Lung microvascular endothelial cell (primary cell): ENCODE data around the gene TRIM44. TPM values are rescaled to one million over a fixed set of nuclear protein-coding genes. Genes with fewer than 3 reads are reported as not detected.
"Not testable (repeated sequence)": the region's sequence is repeated elsewhere in the genome, so short reads cannot be mapped to it uniquely, and the experiment has no call there.

Experiments used
- DNase-seq, 2 donors: peaks; one replicate each; pipeline versions ENCODE4 v3.0.0 to v3.0.0-alpha.2; 2010; ENCODE audit warnings: low read depth in 2 of 2
- total RNA-seq: library from RNA; depleted of rRNA; stranded (reverse); fragments of >200 nt; gene quantifications from 2 replicates; pipeline ENCODE4 v1.2.1, GENCODE V29; 2014

The TRIM44 gene
- total RNA-seq, 1 donor from 2014 or later = 16.5 TPM

DNA sequence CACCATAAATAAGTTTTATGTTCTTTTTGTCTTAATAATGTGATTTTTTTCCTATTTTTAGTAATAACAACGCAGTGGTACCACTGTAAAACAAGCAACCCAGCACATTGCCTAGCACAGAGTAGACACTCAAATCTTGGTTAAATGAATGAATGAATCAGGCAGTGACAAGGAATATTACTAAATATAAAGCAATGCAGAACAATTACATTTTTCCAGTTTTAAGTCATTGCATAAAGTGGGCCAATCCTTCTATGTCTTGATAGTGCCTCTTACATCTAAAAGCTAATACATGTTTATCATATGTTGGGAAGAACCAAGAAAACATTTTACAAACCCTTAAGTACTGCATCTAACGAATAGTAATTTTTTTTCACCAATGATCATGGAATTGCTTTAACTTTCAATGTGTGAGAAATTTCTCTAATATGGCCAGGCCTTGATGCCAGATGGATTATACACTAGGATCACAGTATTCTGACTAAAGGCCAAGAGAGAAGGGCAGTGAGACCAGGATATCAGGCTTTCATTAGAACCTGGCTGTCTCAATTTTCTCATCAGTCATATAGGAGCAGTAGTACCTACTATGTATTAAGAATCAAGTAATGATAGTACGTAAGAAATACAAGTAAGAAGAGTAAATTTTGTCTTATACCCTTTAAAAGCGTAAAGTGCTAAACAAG is 88.5 kb downstream of the TRIM44 start:
- DNase-seq = no peak

DNA sequence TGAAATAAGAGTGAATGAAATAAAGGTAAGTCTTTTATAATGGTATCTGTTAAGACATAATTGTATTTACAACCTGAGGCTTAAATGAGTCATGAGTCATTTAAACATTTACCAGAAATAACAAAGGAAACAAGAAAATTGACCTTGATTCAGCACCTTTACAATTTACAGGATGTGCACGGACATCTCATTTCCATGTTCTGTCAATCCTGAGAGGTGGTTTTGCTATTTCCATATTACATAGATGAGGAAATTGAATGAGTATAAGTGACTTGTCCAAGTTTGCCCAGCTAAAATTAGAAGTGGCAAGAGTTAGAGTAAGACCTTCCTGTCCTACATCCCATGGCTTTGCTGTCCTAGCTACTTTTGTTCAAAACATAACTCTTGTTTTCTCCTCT is 89.1 kb downstream of the TRIM44 start:
- peak; percentile 58 to 62 for DNase-seq

DNA sequence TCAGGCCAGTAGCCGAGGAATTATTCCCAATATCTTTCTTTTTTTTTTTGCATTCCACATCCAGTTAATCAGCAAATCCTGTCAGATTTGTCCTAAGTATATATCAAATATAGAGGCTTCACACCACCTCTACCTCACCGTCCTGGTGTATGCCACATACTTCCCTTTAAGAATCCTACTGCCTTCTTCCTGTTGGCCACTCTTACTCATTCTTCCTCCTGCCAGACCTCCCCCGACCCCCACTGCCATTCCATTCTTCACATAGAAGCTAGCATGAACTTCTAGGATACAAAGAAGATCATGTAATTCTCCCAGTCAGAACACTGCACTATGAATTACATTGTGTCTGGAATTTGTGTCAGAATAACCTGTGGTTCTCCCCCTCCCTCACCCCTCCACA is 89.5 kb downstream of the TRIM44 start:
- peak in 1 of 2 donors; percentile 33 for DNase-seq

DNA sequence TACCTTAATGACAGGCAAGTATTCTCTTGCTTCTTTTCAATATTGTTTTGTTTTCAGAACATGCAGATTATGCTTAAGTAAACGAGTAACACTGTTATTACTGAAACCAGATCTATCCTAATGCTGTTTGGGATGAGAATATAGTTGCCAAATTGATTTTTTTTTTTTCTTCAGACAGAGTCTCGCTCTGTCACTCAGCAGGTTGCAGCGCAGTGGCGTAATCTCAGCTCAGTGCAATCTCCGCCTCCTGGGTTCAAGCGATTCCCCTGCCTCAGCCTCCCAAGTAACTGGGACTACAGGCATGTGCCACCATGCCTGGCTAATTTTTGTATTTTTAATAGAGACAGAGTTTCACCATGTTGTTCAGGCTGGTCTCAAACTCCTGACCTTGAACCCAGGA is 91.0 kb downstream of the TRIM44 start:
- not testable (repeated sequence) for DNase-seq

DNA sequence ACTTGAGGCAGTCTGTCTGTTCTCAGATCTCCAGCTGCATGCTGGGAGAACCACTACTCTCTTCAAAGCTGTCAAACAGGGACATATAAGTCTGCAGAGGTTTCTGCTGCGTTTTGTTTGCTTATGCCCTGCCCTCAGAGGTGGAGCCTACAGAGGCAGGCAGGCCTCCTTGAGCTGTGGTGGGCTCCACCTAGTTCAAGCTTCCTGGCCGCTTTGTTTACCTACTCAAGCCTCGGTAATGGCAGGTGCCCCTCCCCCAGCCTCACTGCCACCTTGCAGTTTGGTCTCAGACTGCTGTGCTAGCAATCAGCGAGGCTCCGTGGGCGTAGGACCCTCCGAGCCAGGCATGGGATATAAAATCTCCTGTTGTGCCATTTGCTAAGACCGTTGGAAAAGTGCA is 97.4 kb downstream of the TRIM44 start:
- DNase-seq = not testable (repeated sequence)

DNA sequence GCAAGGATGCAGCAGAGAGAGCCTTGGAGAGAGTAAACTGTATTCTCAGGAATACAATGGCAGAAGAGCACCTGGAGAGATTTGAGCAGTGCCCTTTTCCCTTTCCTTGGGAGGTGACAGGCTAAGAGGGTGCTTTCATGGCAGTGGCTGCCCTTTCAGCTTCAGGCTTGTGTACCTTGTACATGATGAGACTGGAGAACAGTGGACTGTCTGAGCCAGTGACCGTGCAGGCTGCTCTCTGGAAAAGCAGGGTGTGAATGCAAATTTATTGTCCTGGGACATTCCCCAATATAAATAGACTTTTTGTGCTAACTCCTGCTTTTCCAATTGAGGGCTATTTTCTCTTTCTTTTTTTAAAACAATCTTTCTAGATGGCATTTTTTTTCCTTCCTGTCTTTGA is 99.3 kb downstream of the TRIM44 start:
- DNase-seq = no peak

DNA sequence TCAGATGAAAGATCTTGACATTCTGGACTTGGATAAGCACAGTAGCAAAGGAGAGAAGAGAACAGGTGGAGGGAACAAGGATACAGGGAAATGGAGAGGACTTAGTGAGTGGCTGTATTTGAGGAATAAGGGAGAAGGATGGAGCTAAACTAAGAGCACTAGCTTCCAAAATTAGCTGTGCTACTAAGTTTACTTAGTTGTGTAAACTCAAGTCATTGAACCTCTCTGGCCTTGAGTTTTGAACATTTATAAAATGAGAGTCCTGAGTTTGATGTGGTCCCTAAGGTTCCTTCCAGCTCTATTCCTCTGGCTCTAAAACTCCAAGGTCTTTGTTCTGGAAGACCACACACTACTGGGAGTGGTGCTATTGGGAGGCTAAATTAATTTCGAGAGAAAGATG is 100.7 kb downstream of the TRIM44 start:
- DNase-seq = no peak

DNA sequence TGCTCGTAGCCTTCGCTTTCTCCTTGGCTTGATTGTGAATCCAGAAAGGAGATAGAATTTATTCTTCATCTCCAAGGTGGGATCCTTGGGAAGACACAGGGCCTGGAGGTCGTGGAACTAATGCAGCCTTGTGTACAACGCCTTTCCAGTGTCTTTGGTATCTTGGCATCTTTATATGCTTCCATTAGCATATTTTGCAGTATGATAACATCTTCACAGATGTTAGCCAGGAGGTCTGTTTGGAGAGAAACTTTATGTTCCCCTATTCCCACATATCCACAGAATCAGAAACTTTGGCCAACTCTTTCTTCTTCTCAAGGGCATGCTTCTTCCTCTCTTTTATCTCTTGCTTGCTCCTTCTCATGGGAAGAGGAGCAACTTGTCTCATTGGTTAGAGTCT is 101.2 kb downstream of the TRIM44 start:
- no peak for DNase-seq

DNA sequence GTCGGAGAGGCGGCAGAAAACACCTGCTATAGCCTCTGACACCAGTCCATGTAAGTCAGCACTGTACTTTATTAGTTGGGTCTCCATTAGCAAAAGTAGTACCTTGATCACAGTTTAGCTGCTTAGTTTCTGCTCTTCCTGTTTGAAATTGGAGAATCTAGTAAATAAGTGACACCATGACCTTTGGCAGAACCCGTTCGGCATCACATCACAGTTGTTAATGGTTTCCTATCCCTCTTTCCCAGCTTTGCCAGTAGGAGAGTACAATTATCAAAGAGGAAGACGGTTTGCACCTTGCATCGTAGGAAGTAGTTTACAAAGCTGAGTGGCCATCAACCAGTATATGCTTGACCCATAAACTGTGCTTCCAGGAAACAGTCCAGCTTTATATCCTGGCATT is 101.8 kb downstream of the TRIM44 start:
- peak in 1 of 2 donors; percentile 11 for DNase-seq

DNA sequence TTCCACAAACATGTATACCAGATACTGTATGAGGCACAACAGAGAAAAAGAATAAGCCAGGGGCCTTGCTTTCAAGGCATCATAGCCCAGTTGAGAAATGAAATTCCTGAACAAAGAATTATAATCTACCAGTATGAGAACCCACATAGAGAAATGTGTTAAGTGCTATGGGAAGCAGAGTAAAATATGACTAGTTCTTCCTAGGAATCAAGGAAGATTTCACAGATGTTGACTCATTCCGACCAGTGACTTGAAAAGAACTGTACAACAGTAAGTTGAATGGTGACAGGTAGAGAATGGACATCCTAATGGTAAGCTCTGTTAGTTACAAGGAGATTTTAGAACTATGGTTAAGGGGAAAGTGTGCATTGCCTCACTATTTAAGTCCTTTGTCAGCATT is 102.6 kb downstream of the TRIM44 start:
- DNase-seq = no peak

DNA sequence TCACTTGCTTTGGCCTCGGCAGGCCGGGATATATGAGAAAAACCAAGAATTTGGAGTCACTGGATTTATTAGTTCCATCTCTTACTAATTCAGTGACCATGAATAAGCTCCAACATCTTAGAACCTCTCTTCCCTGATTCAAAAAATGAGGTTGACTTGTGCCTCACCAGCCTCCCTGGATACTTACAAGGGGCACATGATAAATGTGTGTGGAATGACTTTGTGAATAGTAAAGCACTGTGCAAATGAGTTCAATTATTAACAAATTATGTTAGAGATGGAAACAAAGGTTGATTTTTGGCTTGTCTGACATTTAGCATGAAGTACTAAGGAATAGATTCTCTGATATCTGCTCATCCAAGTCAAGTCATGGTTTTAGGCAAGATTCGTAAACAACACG is 104.1 kb downstream of the TRIM44 start:
- DNase-seq = no peak

DNA sequence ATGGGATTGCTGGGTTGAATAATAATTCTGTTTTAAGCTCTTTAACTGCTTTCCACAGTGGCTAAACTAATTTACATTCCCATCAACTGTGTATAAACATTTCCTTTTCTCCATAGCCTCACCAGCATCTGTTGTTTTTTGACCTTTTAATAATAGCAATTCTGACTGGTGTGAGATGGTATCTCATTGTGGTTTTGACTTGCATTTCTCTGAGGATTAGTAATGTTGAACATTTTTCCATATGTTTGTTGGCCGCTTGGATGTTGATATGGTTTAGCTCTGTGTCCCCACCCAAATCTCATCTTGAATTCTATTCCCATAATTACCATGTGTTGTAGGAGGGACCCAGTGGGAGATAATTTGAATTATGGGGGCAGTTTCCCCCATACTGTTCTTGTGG is 107.8 kb downstream of the TRIM44 start:
- peak in 1 of 2 donors; percentile 43 for DNase-seq

DNA sequence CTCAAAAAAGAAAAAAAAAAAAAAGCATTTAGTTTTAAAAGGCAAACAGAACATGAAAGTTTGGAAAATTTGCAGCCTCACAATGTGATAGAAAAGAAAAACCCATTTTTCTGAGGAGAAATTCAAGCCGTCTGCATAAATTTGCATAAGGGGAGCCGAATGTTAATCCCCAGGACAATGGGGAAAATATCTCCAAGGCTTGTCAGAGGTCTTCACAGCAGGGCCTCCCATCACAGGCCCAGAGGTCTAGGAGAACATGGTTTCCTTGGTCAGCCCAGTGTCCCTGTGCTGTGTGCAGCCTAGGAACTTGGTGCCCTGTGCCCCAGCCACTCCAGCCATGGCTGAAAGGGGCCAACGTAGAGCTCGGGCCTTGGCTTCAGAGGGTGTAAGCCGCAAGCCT is 109.1 kb downstream of the TRIM44 start:
- no peak for DNase-seq

DNA sequence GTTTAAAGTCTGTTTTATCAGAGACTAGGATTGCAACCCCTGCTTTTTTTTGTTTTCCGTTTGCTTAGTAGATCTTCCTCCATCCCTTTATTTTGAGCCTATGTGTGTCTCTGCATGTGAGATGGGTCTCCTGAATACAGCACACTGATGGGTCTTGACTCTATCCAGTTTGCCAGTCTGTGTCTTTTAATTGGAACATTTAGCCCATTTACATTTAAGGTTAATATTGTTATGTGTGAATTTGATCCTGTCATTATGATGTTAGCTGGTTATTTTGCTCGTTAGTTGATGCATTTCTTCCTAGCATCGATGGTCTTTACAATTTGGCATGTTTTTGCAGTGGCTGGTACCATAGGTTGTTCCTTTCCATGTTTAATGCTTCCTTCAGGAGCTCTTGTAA is 114.7 kb downstream of the TRIM44 start:
- DNase-seq = not testable (repeated sequence)

DNA sequence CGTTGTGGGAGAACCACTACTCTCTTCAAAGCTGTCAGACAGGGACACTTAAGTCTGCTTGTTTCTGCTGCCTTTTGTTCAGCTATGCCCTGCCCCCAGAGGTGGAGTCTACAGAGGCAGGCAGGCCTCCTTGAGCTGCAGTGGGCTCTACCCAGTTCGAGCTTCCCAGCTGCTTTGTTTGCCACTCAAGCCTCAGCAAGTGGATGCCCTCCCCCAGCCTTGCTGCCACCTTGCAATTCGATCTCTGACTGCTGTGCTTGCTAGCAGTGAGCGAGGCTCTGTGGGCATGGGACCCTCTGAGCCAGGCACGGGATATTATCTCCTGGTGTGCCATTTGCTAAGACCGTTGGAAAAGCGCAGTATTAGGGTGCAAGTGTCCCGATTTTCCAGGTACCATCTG is 116.4 kb downstream of the TRIM44 start:
- not testable (repeated sequence) for DNase-seq

DNA sequence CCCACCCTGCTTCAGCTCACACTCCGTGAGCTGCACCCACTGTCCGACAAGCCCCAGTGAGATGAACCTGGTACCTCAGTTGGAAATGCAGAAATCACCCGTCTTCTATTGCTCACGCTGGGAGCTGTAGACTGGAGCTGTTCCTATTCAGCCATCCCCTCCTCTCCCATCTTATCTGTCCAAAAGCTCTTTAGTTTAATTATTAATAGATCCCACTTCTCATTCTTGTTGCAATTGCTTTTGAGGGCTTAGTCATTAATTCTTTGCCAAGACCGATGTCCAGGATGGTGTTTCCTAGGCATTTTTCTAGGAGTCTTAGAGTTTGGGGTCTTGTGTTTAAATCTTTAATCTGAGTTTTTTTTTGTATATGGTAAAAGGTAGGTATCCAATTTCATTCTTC is 116.8 kb downstream of the TRIM44 start:
- DNase-seq = no peak

DNA sequence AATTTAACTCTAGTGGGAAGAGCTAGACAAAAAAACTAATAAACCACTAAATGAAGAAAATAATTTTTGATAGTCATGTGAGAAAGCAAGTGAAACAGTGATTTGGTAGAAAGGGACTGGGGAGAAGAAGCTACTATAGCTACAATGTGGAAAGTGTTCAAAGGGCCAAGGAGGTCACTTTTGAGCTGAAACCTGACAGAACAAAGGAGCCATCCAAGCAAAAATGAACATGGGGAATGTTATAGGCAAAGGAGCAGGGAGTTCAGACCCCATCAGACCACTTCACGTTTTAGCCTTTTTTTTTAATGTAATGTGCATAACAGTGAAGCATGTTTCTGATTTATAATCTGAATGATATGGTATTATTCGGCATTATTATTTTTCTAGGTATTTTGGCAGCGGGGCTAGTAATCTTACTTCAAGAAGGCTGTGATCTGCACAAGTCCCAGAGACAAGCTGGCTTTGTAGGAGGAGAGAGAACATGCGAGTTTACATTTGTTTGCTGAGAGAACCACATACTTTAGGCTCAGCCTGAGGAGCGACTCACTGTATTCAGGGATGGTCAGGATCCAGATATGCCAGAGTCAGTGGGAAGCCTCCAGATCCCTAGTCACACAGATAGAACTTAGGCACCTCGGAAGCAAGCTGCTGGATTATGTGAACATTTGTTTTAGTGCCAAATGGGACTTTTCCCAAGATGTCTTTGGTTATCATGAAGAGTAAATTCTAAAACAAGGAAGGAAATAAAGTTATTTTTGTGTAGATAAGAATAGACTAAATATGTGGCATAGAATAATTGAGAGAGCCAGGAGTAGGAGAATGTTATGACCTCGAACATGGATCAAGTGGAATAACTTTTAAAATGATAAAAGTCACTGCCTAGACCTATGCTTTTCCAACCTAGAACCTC is 118.6 kb downstream of the TRIM44 start:
- no peak for DNase-seq

DNA sequence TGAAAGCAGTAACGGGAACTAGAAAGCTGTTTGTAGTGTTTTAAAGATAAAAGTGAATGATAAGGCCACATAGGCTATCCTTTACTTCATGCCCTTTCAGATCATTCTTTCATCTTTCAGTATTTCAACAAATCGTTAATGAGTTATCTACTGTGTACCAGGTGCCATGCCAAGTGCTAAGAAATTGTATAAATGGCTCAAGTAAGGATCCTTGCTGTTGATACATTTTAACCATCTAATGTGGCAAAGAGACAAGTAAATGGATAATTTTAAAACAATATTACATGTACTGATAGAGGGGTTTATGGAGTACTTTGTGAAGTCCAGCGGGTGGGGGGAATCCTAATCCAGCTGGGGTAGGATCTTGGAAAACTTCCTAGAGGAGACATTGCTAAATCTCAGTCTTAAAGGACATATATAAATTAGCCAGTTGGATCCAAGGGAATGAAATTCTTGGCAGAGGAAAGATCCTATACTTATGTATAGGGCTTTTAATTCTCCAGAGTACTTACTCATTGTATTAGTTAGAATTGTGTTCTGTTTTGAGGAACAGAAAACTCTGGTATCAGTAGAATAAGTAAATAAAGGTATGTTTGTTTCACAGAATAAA is 119.4 kb downstream of the TRIM44 start:
- DNase-seq = no peak

DNA sequence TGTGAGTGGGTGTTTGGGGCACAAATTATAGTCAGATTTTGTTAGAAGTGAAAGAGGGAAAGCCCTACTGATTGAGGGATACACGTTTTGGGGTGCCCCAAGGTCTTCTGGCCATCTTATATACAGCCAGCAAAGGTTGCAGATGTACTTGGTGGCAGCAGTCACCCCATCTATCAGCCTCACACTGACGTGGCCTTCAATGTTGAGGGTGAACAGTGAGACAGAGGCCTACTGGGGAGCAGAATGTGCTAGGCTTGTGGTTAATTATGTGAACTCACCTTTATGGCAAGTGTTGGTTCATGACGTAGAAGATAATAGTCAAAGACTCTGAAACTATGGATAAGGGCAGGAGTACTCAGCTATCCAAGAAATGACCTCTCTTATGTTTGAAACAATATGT is 121.2 kb downstream of the TRIM44 start:
- no peak for DNase-seq

DNA sequence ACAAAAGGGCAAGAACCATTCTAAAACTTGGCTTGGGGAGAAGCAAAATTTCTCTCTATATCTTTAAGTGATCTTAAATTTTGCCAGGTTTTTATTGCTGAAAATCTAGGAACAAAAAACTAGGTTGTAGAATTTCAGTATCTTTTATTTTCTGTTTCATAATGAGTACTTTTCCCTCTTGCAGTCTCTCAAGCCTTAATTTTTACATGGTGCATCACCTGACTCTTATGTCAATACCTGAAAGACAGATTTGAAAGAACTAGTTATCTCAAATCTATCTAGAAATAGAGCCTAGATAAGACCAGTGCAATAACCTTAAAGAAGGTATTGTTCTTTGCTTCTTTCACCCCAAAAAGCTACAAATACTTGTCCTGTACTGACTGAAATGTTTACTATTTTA is 122.1 kb downstream of the TRIM44 start:
- DNase-seq = no peak

DNA sequence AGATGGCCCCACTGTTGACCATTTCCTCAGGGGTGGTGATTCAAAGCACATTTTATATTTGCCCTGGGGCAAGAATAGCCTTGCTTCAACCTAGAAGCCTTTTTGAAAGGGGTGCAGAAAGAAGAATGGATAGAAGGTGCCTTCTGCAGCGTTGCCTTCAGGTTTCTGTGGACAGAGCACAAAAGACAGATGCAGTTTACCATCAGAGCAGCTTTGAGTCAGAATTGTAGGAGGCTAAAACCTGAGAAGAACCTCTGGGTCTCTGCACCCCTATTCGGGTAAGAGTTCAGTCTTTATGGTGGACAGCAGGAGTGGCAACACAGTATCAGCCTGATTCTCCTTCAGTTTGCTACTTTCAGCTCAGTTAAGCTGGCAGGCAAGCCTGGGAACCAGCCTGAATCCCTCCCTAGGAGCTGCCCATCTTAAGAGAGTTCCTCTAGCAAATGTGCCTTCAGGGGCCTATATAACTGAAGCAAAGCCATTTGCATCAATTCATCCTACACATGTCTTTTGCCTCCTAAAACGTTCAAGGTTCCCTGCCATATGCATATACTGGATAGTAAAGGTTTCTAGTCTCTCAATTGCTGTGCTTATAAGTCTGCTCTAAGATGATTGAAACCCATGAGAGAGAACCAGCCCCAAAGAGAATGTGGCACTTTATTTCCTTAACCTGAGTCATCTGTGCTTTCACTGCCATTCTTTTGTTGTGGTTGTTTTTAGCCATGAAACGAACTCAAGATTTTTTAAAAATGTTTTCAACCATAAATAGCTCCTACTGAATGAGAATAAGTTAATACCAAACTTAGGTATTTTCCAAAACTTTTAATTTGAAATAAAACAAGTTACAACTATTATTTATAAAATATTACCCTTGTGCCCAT is 123.0 kb downstream of the TRIM44 start:
- peak in 1 of 2 donors; percentile 46 for DNase-seq
